ENCODE data around the gene PIGT. TPM values are rescaled to one million over a fixed set of nuclear protein-coding genes. Genes with fewer than 3 reads are reported as not detected.

Gene PIGT
- total RNA-seq, 4 donors from 2014 or later = 28.7 to 89.2 (median 62.6) TPM

DNA sequence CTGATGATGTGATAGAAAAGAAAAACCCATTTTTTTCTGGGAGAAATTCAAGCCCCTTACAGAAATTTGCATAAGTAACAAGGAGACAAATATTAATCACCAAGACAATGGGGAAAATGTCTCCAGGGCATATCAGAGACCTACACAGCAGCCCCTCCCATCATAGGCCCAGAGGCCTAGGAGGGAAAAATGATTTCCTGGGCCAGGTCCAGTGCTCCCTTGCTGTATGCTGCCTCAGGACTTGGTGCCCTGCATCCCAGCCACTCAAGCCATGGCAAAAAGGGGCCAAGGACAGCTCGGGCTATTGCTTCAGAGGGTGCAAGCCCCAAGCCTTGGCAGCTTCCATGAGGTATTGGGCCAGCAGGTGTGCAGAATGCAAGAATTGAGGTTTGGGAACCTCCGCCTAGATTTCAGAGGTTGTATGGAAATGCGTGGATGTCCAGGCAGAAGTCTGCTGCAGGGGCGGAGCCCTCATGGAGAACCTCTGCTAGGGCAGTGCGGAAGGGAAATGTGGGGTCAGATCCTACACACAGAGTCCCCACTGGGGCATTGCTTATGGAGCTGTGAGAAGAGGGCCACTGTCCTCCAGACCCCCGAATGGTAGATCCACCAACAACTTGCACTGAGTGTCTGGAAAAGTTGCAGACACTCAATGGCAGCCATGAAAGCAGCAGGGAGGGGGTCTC, 15.5 kb upstream of the PIGT start:
- intact Hi-C loops (cut with DNase I; ENCODE audit: low total_unique reads) = no loop called here
- Histone ChIP-seq H3K27ac (no peak overlapping the region), H3K4me1 (no peaks in the 10 kb centered on the region), H3K4me3 (no peak overlapping the region), H3K27me3 (no peaks in the 10 kb centered on the region), H3K36me3 (no peaks in the 10 kb centered on the region), H3K9me3 (no peaks in the 10 kb centered on the region)
- TF ChIP-seq POLR2A (IDR thresholded peaks at IDR 0.05) = no peak
- TF ChIP-seq, protein P1, sequence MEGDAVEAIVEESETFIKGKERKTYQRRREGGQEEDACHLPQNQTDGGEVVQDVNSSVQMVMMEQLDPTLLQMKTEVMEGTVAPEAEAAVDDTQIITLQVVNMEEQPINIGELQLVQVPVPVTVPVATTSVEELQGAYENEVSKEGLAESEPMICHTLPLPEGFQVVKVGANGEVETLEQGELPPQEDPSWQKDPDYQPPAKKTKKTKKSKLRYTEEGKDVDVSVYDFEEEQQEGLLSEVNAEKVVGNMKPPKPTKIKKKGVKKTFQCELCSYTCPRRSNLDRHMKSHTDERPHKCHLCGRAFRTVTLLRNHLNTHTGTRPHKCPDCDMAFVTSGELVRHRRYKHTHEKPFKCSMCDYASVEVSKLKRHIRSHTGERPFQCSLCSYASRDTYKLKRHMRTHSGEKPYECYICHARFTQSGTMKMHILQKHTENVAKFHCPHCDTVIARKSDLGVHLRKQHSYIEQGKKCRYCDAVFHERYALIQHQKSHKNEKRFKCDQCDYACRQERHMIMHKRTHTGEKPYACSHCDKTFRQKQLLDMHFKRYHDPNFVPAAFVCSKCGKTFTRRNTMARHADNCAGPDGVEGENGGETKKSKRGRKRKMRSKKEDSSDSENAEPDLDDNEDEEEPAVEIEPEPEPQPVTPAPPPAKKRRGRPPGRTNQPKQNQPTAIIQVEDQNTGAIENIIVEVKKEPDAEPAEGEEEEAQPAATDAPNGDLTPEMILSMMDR (IDR thresholded peaks at IDR 0.05) = no peak
- no peak for DNase-seq

DNA sequence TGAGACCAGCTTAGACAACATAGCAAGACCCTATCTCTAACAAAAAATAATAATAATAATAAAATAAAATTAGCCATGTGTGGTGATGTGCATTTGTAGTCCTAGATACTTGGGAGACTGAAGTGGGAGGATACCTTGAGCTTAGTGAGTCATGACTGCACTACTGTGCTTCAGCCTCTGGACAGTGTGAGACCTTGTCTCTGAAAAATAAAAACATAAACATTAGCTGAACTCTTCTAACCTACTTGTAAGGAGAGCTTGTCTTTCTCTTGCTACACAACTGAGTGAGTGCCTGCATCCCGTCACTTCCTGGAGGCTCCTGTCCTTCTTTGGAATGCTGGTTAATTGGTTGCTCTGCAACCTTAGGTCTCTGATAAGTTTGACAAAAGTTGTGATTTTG, 13.0 kb upstream of the PIGT start:
- intact Hi-C loops (cut with DNase I; ENCODE audit: low total_unique reads) = no loop called here
- H3K27me3 ChIP-seq = no peaks in the 10 kb centered on the region
- H3K4me1 ChIP-seq = peaks cover 0 to under 1% of the 10 kb centered on the region in 2 donors
- H3K9me3 ChIP-seq = no peaks in the 10 kb centered on the region
- peak overlapping the region; percentile 28 to 43 for H3K27ac ChIP-seq
- no peaks in the 10 kb centered on the region for H3K36me3 ChIP-seq
- TF ChIP-seq, protein P1 (IDR thresholded peaks at IDR 0.05) = no peak
- no peak for TF ChIP-seq POLR2A (IDR thresholded peaks at IDR 0.05)
- DNase-seq = no peak
- no peak overlapping the region for H3K4me3 ChIP-seq

DNA sequence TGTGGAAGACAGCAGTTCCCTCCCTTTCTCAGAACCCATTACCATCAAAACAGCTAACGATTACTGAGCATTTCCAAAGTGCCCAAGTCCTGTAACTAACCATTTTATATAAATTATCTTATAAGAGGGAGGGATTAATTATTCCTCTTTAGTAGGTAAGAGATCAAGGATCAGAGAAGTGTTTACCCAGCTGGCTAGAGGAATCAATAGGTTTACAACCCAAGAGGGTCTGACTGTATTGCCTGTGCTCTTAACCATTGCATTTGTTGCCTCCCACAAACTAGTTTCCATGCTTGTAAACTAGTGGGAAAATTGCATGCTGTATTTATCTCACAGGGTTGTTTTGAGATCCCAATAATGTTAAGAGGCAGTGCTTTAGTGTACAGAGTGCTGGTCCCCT, 11.5 kb upstream of the PIGT start:
- H3K27ac ChIP-seq = no peak overlapping the region
- no peaks in the 10 kb centered on the region for H3K9me3 ChIP-seq
- DNase-seq = no peak
- intact Hi-C loops (cut with DNase I; ENCODE audit: low total_unique reads) = no loop called here
- peaks cover 0 to 5% of the 10 kb centered on the region in 2 donors for H3K4me1 ChIP-seq
- H3K36me3 ChIP-seq = no peaks in the 10 kb centered on the region
- no peak for TF ChIP-seq POLR2A (IDR thresholded peaks at IDR 0.05)
- TF ChIP-seq, protein P1 (IDR thresholded peaks at IDR 0.05) = no peak
- H3K4me3 ChIP-seq = no peak overlapping the region
- H3K27me3 ChIP-seq = no peaks in the 10 kb centered on the region

DNA sequence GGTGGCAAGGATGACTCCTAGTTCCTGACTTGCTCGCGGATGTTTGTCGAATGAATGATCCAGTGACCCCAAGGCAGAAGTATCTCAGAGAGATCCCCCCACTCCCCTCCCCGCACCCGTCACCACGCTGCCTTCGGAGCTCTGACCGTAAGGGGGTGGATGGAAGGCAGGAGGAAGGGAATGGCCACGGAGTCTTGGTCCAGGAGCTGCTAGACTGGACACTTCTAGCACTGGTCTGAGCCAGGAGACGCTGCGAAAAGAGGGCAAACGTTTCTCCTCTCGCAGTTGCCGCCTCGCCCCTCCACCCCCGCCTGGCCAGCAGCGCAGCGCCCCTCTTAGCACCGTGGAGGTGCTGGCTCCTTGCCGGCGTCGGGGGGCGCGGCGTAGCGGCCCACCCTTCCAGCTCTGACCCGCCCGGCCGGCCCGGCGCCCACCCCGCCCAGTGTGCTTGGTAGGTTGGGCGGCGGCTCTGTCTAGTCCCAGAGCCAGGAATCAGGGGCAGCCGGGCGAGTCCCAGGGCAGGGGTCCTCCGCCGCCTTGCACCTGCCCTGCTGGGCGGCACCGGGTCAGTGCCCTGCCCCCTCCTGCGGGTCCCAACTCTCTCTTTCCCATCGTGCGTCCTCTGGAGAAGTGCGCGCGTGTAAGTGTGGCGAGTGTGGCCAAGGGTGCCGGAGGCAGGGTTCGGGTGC, 10.2 kb upstream of the PIGT start:
- Histone ChIP-seq H3K9me3 (no peaks in the 10 kb centered on the region), H3K4me1 (peaks cover 0 to 5% of the 10 kb centered on the region in 2 donors), H3K36me3 (no peaks in the 10 kb centered on the region), H3K4me3 (peak overlapping the region; percentile 70 to 74), H3K27ac (peak overlapping the region; percentile 93 to 95), H3K27me3 (no peaks in the 10 kb centered on the region)
- DNase-seq = peak; percentile 42 to 43
- intact Hi-C loops (cut with DNase I; ENCODE audit: low total_unique reads) = no loop called here
- TF ChIP-seq POLR2A (IDR thresholded peaks at IDR 0.05) = peak in 1 of 2 donors; percentile 5
- TF ChIP-seq, protein P1 (IDR thresholded peaks at IDR 0.05) = no peak

All from uterus (tissue), 4 donors.